ENCODE results near the gene MNT.

MNT gene

GRCh38 chr17:2421315-2422147 is 20.7 kb upstream of the MNT start:
- ChIA-PET POLR2A (no interaction called here), CTCF (interaction anchor here (0.6 to 0.9 kb wide), 3 partner anchors 14 to 68 kb away, joined by 3 read pairs; no protein-coding TSS in a partner anchor)
- TF ChIP-seq ARNT (IDR thresholded peaks at IDR 0.05), result no peak
- TF ChIP-seq CTBP1 (IDR thresholded peaks at IDR 0.05; ENCODE audit: borderline replicate concordance), result no peak
- no peak for TF ChIP-seq HDGF (IDR thresholded peaks at IDR 0.05; ENCODE audit: borderline replicate concordance)
- no peak for TF ChIP-seq TARDBP (IDR thresholded peaks at IDR 0.05)
- TF ChIP-seq FOXA1 (IDR thresholded peaks at IDR 0.05), result no peak
- TF ChIP-seq LEF1 (IDR thresholded peaks at IDR 0.05; ENCODE audit: borderline replicate concordance), result no peak
- TF ChIP-seq L3MBTL2 (conservative IDR thresholded peaks at IDR 0.05), result no peak
- no peak for TF ChIP-seq SP1 (IDR thresholded peaks at IDR 0.05)
- TF ChIP-seq NFRKB (IDR thresholded peaks at IDR 0.05), result no peak
- TF ChIP-seq BHLHE40 (IDR thresholded peaks at IDR 0.05; ENCODE audit: borderline replicate concordance), result no peak
- DNase-seq (ENCODE audit: extremely low spot score), result no peak

GRCh38 chr17:2420176-2420575 is 19.3 kb upstream of the MNT start:
- CTCF ChIA-PET, result no interaction called here
- POLR2A ChIA-PET, result interaction anchor here (2.0 kb wide), 1 partner anchor 38 kb away, joined by 4 read pairs; no protein-coding TSS in a partner anchor
- TF ChIP-seq FOXM1 (IDR thresholded peaks at IDR 0.05; ENCODE audit: borderline replicate concordance) (no peak), LEF1 (IDR thresholded peaks at IDR 0.05; ENCODE audit: borderline replicate concordance) (no peak), NFRKB (IDR thresholded peaks at IDR 0.05) (no peak), CTBP1 (IDR thresholded peaks at IDR 0.05; ENCODE audit: borderline replicate concordance) (no peak), BHLHE40 (IDR thresholded peaks at IDR 0.05; ENCODE audit: borderline replicate concordance) (no peak), SP1 (IDR thresholded peaks at IDR 0.05) (no peak), L3MBTL2 (conservative IDR thresholded peaks at IDR 0.05) (no peak), HDGF (IDR thresholded peaks at IDR 0.05; ENCODE audit: borderline replicate concordance) (no peak), TARDBP (IDR thresholded peaks at IDR 0.05) (no peak), FOXA1 (IDR thresholded peaks at IDR 0.05) (no peak), ELF4 (IDR thresholded peaks at IDR 0.05) (no peak), SUZ12 (IDR thresholded peaks at IDR 0.05) (no peak), ZNF384 (IDR thresholded peaks at IDR 0.05) (no peak), PKNOX1 (IDR thresholded peaks at IDR 0.05) (no peak)
- no peak for DNase-seq (ENCODE audit: extremely low spot score)

GRCh38 chr17:2419486-2419885 is 18.6 kb upstream of the MNT start:
- CTCF ChIA-PET, result interaction anchor here (0.8 to 1.8 kb wide), 2 partner anchors 36 to 37 kb away, joined by 3 to 16 read pairs; no protein-coding TSS in a partner anchor

DNA sequence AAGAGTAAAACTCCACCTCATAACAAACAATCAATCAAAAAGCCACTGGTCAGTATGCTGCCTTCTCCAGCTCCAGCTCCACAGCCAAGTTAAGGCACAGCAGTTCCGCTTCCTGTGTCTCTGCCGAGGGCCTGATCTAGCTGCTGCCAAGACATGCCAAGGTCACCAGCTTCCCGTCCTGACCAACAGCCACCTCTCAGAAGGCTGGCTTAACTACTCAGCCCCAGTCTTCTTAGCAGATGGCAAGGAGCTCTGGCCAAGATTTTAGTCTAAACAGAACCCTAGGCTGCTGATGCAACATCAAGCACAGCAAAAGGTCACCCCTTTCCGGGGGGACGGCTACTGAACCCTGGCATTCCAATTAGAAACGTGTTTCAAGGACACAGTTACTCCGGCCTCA is 17.7 kb upstream of the MNT start:
- TF ChIP-seq PKNOX1 (IDR thresholded peaks at IDR 0.05) (no peak), TARDBP (IDR thresholded peaks at IDR 0.05) (no peak), SP1 (IDR thresholded peaks at IDR 0.05) (no peak), L3MBTL2 (conservative IDR thresholded peaks at IDR 0.05) (no peak), BHLHE40 (IDR thresholded peaks at IDR 0.05; ENCODE audit: borderline replicate concordance) (no peak), ELF4 (IDR thresholded peaks at IDR 0.05) (no peak), FOXM1 (IDR thresholded peaks at IDR 0.05; ENCODE audit: borderline replicate concordance) (no peak), CTBP1 (IDR thresholded peaks at IDR 0.05; ENCODE audit: borderline replicate concordance) (no peak), LEF1 (IDR thresholded peaks at IDR 0.05; ENCODE audit: borderline replicate concordance) (no peak), ARNT (IDR thresholded peaks at IDR 0.05) (no peak), FOXK2 (IDR thresholded peaks at IDR 0.05) (no peak), ZNF384 (IDR thresholded peaks at IDR 0.05) (no peak), SUZ12 (IDR thresholded peaks at IDR 0.05) (no peak), HDGF (IDR thresholded peaks at IDR 0.05; ENCODE audit: borderline replicate concordance) (no peak), FOXA1 (IDR thresholded peaks at IDR 0.05) (no peak), NFRKB (IDR thresholded peaks at IDR 0.05) (no peak)
- POLR2A ChIA-PET, result interaction anchor here (0.8 to 1.0 kb wide), 2 partner anchors 9 to 82 kb away, joined by 3 read pairs; partner anchors contain the start of gene TSR1
- DNase-seq (ENCODE audit: extremely low spot score), result no peak
- CTCF ChIA-PET, result interaction anchor here (0.6 to 1.8 kb wide), 3 partner anchors 35 to 257 kb away, joined by 3 to 16 read pairs (median 3); no protein-coding TSS in a partner anchor

More at GRCh38 chr17:2419486-2419885, 18.6 kb upstream of the MNT start:
- no peak for TF ChIP-seq SP1 (IDR thresholded peaks at IDR 0.05)
- TF ChIP-seq FOXK2 (IDR thresholded peaks at IDR 0.05), result no peak
- TF ChIP-seq ELF4 (IDR thresholded peaks at IDR 0.05), result no peak
- TF ChIP-seq L3MBTL2 (conservative IDR thresholded peaks at IDR 0.05), result no peak
- TF ChIP-seq FOXA1 (IDR thresholded peaks at IDR 0.05), result no peak
- no peak for TF ChIP-seq FOXM1 (IDR thresholded peaks at IDR 0.05; ENCODE audit: borderline replicate concordance)
- TF ChIP-seq SUZ12 (IDR thresholded peaks at IDR 0.05), result no peak
- TF ChIP-seq NFRKB (IDR thresholded peaks at IDR 0.05), result no peak
- TF ChIP-seq CTBP1 (IDR thresholded peaks at IDR 0.05; ENCODE audit: borderline replicate concordance), result no peak
- TF ChIP-seq LEF1 (IDR thresholded peaks at IDR 0.05; ENCODE audit: borderline replicate concordance), result no peak
- TF ChIP-seq PKNOX1 (IDR thresholded peaks at IDR 0.05), result no peak
- TF ChIP-seq ARNT (IDR thresholded peaks at IDR 0.05), result no peak
- no peak for TF ChIP-seq BHLHE40 (IDR thresholded peaks at IDR 0.05; ENCODE audit: borderline replicate concordance)
- TF ChIP-seq TARDBP (IDR thresholded peaks at IDR 0.05), result no peak
- no peak for TF ChIP-seq HDGF (IDR thresholded peaks at IDR 0.05; ENCODE audit: borderline replicate concordance)
- POLR2A ChIA-PET, result interaction anchor here (1.0 to 2.0 kb wide), 2 partner anchors 8 to 37 kb away, joined by 3 to 4 read pairs; no protein-coding TSS in a partner anchor
- DNase-seq (ENCODE audit: extremely low spot score), result no peak

All from HEK293T (cell line).